Heart left ventricle (tissue), 13 donors: ENCODE results near the gene KIAA1217.

Experiments used
- CTCF ChIP-seq, 12 donors: fragments of 200-600 bp; sonication (generic) in 4 of 12; IDR thresholded peaks; one replicate each; pipeline versions ENCODE4 v1.5.0 to v1.8.0; 2018 to 2022; ENCODE audit warnings: antibody characterized with exemption in 12 of 12, mild to moderate bottlenecking in 5 of 12
- POLR2A ChIP-seq, 2 donors: fragments of 450-650 bp; IDR thresholded peaks; one replicate each; pipeline ENCODE4 v1.6.1; 2017; ENCODE audit warnings: antibody characterized with exemption in 2 of 2, mild to moderate bottlenecking in 2 of 2, moderate library complexity in 2 of 2
- donor health status: ischemic (EF 13 %, LVEDD 7.1; RV severe dilation, severe dysfunction).
- donor health status: DM: no; HTN: yes; CAD: no.
- donor health status: DM: no; HTN: no; CAD: no.
- donor health status: ischemic (EF 25% LVEDD 6.9; RV normal size, moderate dysfunction).
- donor health status: ischemic (EF 25% LVEDD 5.7; RV mildly dilated, moderate dysfunction).
- donor health status: ischemic (EF 35%, LVEDD 5.7; RV mildly dilated, moderate dysfunction).
- donor health status: nonischemic (EF 11% LVEDD 7.7; RV severe dilation, severe dysfunction).
- donor health status: DM: yes; HTN: yes; CAD: no.
- donor health status: PGD.
- donor health status: ischemic (EF 29% LVEDD 5.4; RV normal size, mild dysfunction).
- donor health status: nonischemic (EF 23%, LVEDD 6.1; RV moderate dilation, normal function).

- TF ChIP-seq CTCF (IDR thresholded peaks at IDR 0.05) (no peak), POLR2A (IDR thresholded peaks at IDR 0.05) (no peak)
Measured at GRCh38 chr10:24390146-24390700, 181.3 kb downstream of the KIAA1217 start.
